ENCODE results near the gene YIPF3.

DNA sequence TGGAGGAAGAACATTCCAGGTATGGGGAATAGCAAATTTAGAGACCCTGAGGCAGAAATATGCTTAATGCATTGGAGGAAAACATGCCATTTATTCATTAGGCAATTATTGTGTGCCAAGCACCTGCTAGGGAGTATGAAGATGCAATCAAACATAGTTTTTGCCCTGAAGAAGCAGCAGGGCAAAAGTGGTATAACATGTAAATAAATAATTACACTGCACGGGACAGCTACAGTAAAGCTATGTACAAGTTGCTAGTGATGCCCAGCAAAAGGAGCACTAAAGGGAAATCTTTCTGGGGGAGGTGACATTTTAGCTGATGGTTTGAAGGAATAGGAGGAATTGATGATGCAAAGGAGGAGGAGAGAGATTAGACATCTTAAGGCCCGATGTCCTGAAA is 40.0 kb downstream of the YIPF3 start:
- TF ChIP-seq EZH2 (IDR thresholded peaks at IDR 0.05) (no peak), POLR2AphosphoS5 (IDR thresholded peaks at IDR 0.05; ENCODE audit: borderline replicate concordance, low read depth, low read length) (no peak), FOXP2 (optimal IDR thresholded peaks at IDR 0.05; ENCODE audit: control extremely low read depth, extremely low read length, insufficient read depth) (no peak)

Data from SK-N-MC (cell line).